22Rv1 (cell line): ENCODE measurements around the gene ST3GAL5.

Source experiments
- ZFX ChIP-seq: fragments of 450-650 bp; IDR thresholded peaks from 2 replicates; pipeline ENCODE4 v1.6.1; 2017; ENCODE audit warnings: antibody characterized with exemption, borderline replicate concordance
- TF ChIP-seq, protein P1 (sequence below): fragments of 450-650 bp; IDR thresholded peaks from 2 replicates; pipeline ENCODE4 v1.5.1; 2017; ENCODE audit warnings: mild to moderate bottlenecking

DNA sequence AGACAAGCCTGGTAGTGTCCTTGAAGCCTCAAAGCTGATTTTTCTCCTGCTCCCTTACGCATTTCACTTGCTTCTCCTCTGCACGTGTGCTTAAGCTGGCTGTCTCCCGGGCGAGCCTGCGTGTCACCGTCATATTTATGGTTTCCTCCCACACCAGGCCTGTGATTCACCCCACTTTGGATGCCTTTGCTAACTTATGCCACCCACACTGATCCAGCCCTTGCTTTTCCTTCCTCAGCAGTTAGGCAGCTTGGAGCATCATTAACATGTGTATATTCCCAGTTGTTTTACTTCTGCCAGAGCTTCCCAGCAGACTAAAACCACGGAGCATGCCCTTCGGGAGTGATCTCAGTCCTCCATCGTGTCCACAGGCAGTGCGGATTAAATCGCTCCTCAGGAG lies 2.2 kb downstream of the ST3GAL5 start:
- TF ChIP-seq, protein P1, sequence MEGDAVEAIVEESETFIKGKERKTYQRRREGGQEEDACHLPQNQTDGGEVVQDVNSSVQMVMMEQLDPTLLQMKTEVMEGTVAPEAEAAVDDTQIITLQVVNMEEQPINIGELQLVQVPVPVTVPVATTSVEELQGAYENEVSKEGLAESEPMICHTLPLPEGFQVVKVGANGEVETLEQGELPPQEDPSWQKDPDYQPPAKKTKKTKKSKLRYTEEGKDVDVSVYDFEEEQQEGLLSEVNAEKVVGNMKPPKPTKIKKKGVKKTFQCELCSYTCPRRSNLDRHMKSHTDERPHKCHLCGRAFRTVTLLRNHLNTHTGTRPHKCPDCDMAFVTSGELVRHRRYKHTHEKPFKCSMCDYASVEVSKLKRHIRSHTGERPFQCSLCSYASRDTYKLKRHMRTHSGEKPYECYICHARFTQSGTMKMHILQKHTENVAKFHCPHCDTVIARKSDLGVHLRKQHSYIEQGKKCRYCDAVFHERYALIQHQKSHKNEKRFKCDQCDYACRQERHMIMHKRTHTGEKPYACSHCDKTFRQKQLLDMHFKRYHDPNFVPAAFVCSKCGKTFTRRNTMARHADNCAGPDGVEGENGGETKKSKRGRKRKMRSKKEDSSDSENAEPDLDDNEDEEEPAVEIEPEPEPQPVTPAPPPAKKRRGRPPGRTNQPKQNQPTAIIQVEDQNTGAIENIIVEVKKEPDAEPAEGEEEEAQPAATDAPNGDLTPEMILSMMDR = no peak
- no peak for TF ChIP-seq ZFX
